Activated T-cell treated with anti-CD3 and anti-CD28 coated beads for 4 hours (primary cell): ENCODE results near the gene PROM1.

Source experiments
- DNase-seq: peaks from one replicate; pipeline ENCODE4 v3.0.0-alpha.2; 2020

PROM1 gene

GRCh38 chr4:15982842-15983524, 100.8 kb downstream of the PROM1 start:
- no peak for DNase-seq

GRCh38 chr4:15976456-15977447, 107.1 kb downstream of the PROM1 start:
- no peak for DNase-seq

- DNase-seq = no peak
Measured at GRCh38 chr4:15971068-15971801, 112.6 kb downstream of the PROM1 start.

DNA sequence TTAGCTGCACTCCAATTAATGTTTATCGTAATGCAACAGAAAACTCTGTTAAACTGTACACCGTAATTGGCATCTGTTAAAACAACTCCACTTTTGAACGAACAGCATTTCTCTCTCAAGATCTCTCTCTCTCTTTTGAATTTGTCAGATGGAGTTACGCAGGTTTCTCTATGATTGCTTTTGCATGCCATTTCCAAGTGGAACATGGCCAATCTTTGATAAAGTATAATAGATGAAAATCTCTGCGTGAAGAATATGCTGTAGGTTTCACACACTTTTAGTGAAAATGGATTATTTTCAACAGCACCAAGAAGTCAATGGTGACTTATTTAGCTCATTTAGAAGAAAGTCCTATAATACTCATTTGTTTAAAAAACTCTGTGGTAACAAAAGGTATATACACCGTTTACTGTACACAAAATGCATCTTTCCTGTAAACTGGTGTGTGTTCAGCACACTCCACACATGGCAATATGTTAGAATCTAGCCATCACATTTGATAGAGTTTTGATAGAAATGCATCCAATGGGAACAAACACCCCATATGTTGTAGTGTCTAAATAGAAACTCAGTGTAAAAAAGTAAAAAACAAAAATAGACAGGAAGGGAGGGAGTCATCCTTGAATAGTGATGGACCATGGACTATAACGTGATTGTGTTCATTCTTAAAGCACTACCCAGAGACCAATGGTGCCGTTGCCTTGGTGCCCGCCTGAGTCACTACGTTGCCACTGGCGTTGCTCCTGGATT, 115.1 kb downstream of the PROM1 start:
- no peak for DNase-seq

GRCh38 chr4:15965325-15965724, 118.5 kb downstream of the PROM1 start:
- DNase-seq = no peak

GRCh38 chr4:15964159-15964558, 119.7 kb downstream of the PROM1 start:
- no peak for DNase-seq

DNA sequence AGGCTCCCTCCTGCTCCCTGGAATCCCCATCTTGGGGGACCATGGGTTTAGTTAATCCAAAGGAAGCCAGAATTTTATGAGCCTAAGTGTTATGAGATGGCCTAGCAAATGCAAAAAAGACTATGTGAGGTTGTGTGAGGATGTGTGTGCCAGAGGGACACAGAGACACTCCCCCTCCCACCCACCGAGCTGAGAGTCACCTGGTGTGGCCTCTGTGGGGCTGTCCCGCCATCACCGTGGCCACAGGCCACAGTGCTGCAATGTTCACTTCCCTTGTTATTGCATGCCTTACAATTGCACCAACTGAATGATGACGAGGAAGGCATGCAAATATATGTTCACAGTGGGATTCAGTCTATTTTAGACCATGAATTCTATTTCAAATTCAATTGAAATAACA, 120.2 kb downstream of the PROM1 start:
- no peak for DNase-seq

GRCh38 chr4:15963001-15963451, 120.8 kb downstream of the PROM1 start, which contains the start of gene FGFBP2:
TSS of gene FGFBP2 (minus strand) at chr4:15963175. CDS start at chr4:15963129, 46 bp downstream.
- DNase-seq = peak; percentile 23

- DNase-seq = no peak
Measured at GRCh38 chr4:15961781-15962510, 121.9 kb downstream of the PROM1 start.

GRCh38 chr4:15958562-15958961, 125.3 kb downstream of the PROM1 start:
- DNase-seq = no peak

DNA sequence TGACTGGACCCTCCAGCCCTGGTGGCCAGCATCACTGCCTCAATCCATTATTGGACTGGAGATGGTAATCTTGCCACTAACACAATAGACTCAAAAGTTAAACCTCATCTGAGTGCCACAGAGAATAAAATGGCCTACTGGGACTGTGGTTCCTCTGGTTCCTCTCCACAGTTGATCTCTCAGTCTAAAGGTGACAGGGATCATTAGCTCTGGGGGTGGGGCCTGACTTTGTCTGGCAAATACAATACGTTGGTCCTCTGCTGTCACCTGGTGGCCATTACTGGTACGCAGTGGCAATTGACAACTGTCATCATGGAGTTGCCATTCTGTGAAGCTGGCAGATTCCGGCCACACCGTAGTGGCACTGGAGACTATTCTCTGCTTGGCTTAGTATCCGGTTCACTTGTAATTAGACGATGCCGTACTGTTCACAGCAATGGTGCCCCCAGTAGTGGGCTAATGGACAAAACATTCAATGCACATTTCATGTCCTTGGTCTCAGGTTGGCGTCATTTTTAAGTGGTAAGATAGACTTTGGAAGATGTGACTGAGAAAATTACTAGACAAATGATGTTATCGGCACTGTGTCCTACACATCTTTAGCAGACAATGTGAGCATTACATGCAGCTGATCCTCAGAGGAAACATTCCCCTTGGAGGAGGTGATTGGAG, 127.5 kb downstream of the PROM1 start:
- DNase-seq = peak; percentile 74

DNA sequence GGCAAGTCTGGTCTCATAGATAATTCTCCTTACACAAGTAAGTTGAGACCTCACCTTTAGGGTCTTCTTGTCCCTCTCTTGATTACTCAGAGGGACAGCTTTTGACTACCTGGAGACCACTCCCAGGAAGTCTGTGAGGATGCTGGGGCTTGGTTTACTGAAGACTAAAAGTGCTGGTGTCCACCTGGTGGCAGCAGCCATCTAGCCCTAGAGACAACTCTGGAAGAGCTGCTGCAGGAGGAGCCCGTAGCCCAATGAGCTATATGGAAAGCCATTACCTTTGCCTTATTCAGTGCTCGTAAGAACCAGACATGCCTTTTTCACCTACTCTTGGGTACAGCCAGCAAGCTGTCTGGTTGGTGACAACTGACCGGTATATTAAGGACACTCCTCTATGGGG, 128.2 kb downstream of the PROM1 start:
- DNase-seq = no peak

DNA sequence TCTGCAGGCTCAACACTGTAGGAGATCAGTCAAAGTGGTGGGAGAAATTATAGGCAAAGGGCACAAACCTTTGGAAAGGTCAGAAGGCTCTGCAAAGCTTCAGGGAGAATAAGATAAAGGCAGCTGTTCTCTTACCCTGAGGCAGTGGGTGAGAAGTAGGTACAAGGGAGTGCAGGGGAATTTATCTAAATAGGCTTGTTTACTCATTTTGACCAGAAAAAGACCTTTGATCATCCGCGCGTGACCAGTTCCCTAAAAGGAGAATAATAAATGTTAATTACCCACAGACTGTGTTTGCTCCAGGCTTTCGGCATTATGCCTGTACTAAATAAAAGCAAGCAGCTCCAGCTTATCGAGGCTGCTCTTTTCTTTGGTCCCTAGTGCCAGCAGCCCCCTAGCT, 130.2 kb downstream of the PROM1 start:
- DNase-seq = no peak

- no peak for DNase-seq
Measured at GRCh38 chr4:15951781-15952180, 132.0 kb downstream of the PROM1 start.

- DNase-seq = no peak
Measured at GRCh38 chr4:15948826-15949225, 135.0 kb downstream of the PROM1 start.

DNA sequence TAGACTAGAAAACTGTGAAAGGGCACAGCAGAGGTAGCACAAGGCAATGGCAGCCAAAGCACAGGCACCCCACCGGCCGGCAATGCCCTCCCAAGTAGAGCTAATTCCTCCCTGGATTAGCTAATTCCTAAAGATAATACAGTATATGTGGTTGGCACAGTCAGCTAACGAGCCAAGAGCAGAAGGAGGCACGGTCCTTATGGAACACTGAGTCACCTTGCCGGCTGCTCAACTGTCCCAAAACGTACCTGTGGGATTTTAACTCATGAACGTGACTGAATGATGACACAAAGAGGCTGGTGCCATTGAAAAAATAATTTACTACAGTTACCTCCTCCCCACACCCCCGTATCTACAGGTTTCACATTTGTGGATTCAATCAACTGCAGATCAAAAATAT, 136.1 kb downstream of the PROM1 start:
- DNase-seq = no peak

- no peak for DNase-seq
Measured at GRCh38 chr4:15945516-15945915, 138.3 kb downstream of the PROM1 start.

- no peak for DNase-seq
Measured at GRCh38 chr4:15944895-15945294, 138.9 kb downstream of the PROM1 start.

- no peak for DNase-seq
Measured at GRCh38 chr4:15942283-15942682, 141.5 kb downstream of the PROM1 start.

DNA sequence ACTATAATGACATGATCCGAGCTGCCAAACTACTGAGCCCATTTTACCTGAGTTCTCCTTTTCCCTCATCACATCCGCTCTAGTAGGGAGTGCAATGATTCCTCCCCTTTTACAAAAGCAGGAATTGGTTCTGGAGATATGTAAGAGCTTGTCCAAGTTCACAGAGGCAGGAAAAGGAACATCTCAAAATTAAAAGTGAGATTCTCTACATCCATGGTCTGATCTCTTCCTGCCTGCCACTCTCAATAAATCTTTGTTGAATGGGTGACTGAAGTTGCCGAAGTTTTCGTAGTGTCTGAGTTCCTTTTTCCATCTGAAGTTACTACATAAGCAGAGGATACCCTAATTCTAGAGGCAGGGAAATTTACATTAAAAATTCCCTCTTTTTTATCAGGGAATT, 145.2 kb downstream of the PROM1 start, which contains the start of gene FGFBP1:
TSS of gene FGFBP1 (minus strand) at position 101 of the 400 bp plus-strand sequence. CDS start 2,108 bp downstream, outside the sequence.
- no peak for DNase-seq

DNA sequence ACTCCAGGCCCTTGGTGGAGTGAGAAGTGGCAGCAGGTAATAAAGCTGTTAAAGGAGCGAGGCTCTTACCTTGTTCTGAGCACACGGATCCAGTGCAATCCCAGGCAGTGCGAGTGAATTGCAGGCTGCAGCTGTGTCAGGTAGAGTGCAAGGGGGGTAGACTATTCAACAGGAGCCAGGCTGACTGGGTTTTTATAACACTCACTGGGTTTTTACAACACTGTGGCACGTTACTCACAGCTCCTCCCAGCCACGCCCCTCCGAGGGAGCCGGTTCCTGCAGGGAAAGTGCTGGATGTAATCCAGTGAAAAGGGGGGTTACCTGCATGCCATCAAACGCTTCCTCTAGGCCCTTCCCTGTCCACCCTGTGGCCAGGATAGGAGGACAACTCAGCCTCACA, 145.6 kb downstream of the PROM1 start:
- no peak for DNase-seq
